ENCODE measurements around the gene TTC33. TPM values are rescaled to one million over a fixed set of nuclear protein-coding genes. Genes with fewer than 3 reads are reported as not detected.

The TTC33 gene
- total RNA-seq = 14.3 TPM
- long read RNA-seq, transcript TTC33-201 (5 exons, 2,612 nt) = major isoform, 38 of 42 reads
- long read RNA-seq, partial matches to known transcripts = 0 of 42 reads
- long read RNA-seq, other reads (novel, unspliced or antisense) = 4 of 42 reads

DNA sequence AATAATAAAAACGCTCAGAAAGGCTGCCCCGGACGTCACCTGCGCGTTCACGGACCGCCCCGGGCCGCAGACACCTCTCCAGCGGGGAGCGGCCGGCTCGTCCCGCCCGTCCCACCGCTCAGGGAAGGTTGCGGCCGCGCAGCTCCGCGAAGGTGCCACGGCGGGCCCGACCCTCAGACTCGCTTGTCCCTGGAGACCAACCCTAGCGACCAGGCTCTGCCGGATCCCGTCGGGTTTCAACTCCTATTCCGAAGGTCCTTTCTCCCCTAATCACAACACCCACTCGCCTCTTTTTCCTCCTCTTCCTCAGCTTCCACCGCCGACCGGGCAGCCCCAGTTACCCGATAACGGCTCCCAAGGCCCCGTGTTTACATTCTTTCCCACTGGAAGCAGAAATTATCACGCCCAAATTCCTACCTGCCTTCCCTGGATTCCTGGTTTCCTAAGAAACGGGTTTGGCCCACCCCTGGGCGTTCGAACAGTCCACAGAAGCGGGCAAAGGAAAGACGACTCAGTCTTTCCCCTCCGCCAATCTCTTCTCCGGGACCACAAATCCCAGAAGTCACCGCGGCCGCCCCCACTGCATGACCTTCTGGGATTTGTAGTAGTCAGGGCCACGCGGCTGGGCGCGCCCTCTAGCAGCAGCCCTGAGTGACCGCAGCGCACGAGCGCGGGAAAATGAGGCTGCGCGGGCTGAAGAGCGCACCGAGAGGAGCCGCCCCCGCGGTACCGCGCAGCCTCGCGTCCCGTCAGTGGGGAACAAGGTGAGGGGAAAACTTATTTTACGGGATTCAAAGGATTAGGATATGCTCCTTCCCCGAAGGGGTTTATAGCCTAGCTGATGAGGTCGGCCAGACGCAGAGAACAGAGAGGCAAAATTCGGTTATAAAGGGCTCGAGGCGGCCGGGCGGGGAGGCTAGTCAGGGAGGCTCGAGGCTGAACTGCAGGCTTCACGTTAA lies at the start of gene TTC33:
TSS of gene TTC33 (minus strand) at position 555 of the 959 bp plus-strand sequence. CDS start 8,943 bp downstream, outside the sequence.
- peak within 1 kb of the TSS; percentile 88 for H3K27ac ChIP-seq (replicated peaks)
- intact Hi-C loops (cut with micrococcal nuclease) = loop anchor here (10.0 kb wide), 1 partner anchor 119 kb away; no protein-coding TSS in a partner anchor
- no peaks in the 10 kb centered on the region for H3K36me3 ChIP-seq
- H3K4me1 ChIP-seq = peaks cover 36% of the 10 kb centered on the region
- peak; percentile 96 for DNase-seq
- no peaks in the 10 kb centered on the region for H3K27me3 ChIP-seq (ENCODE audit: low read depth)
- TF ChIP-seq, protein P1, sequence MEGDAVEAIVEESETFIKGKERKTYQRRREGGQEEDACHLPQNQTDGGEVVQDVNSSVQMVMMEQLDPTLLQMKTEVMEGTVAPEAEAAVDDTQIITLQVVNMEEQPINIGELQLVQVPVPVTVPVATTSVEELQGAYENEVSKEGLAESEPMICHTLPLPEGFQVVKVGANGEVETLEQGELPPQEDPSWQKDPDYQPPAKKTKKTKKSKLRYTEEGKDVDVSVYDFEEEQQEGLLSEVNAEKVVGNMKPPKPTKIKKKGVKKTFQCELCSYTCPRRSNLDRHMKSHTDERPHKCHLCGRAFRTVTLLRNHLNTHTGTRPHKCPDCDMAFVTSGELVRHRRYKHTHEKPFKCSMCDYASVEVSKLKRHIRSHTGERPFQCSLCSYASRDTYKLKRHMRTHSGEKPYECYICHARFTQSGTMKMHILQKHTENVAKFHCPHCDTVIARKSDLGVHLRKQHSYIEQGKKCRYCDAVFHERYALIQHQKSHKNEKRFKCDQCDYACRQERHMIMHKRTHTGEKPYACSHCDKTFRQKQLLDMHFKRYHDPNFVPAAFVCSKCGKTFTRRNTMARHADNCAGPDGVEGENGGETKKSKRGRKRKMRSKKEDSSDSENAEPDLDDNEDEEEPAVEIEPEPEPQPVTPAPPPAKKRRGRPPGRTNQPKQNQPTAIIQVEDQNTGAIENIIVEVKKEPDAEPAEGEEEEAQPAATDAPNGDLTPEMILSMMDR (IDR thresholded peaks at IDR 0.05; ENCODE audit: borderline replicate concordance) = peak; percentile 73
- H3K4me3 ChIP-seq = peak within 1 kb of the TSS; percentile 87
- peaks cover 5% of the 10 kb centered on the region for H3K9me3 ChIP-seq (replicated peaks)

DNA sequence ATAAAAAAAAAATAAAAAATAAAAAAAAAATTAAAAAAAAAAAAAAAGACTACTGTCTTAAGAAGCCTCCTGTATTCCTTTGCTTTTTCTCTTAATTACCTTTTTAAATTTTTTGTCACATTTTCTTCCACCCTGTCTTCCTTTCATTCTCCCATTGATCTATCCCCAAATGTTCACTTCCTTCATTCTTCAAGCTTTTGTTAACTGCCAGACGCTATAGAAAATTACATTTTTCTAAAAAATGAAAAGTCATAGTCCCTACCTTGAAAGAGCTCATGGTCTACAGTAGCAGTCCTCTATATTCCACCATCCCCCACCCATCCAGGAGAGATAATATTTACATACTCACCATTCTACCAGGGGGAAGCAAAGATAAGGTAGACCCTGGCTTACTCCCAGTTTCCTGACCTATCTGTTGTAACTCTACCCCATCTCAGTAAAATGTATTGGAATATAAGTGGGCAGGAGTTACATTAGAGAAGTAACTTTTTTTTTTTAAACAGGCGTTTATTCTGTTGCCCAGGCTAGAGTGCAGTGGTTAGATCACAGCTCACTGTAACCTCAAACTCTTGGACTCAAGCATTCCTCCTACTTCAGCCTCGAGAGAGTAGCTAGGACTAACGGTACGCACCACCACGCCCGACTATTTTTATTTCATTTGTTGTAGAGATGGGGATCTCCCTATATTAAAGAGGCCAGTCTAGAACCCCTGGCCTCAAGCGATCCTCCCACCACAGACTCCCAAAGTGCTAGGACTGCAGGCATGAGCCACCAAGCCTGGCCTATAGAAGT lies 46.2 kb upstream of the TTC33 start:
- Histone ChIP-seq H3K27ac (replicated peaks) (no peak overlapping the region), H3K9me3 (replicated peaks) (no peaks in the 10 kb centered on the region), H3K4me1 (peaks cover 22% of the 10 kb centered on the region), H3K27me3 (ENCODE audit: low read depth) (no peaks in the 10 kb centered on the region), H3K36me3 (no peaks in the 10 kb centered on the region), H3K4me3 (no peak overlapping the region)
- TF ChIP-seq, protein P1 (IDR thresholded peaks at IDR 0.05; ENCODE audit: borderline replicate concordance) = no peak
- DNase-seq = no peak
- intact Hi-C loops (cut with micrococcal nuclease) = no loop called here

DNA sequence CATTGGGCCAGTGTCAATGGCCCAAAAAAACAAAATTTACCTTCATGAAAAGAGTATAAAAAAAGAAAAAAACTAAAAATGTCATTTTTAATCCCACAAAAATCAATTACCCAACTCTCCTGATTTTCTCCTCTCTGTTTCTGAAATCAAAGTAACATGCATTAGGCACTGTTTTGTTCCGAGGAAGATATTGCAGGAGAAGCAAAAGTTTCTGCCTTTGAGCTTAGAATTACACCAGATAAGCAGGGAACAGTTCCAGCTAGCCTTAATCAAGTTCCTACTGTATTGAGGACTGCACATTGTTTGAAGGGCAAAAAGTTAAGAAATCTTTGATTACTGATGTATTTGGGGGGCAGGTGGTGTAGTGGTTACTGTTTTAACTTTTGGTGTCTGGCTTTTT lies 43.5 kb upstream of the TTC33 start:
- TF ChIP-seq, protein P1 (IDR thresholded peaks at IDR 0.05; ENCODE audit: borderline replicate concordance) = no peak
- Histone ChIP-seq H3K27ac (replicated peaks) (peak overlapping the region; percentile 95), H3K4me3 (peak overlapping the region; percentile 98), H3K36me3 (no peaks in the 10 kb centered on the region), H3K9me3 (replicated peaks) (no peaks in the 10 kb centered on the region), H3K27me3 (ENCODE audit: low read depth) (no peaks in the 10 kb centered on the region), H3K4me1 (peaks cover 46% of the 10 kb centered on the region)
- intact Hi-C loops (cut with micrococcal nuclease) = no loop called here
- DNase-seq = no peak

GRCh38 chr5:40798801-40799210 lies 43.0 kb upstream of the TTC33 start:
- intact Hi-C loops (cut with micrococcal nuclease) = no loop called here
- TF ChIP-seq, protein P1 (IDR thresholded peaks at IDR 0.05; ENCODE audit: borderline replicate concordance) = no peak
- H3K27me3 ChIP-seq (ENCODE audit: low read depth) = no peaks in the 10 kb centered on the region

More at GRCh38 chr5:40798801-40799210, 43.0 kb upstream of the TTC33 start:
- Histone ChIP-seq H3K4me3 (peak overlapping the region; percentile 98), H3K36me3 (no peaks in the 10 kb centered on the region), H3K4me1 (peaks cover 49% of the 10 kb centered on the region), H3K9me3 (replicated peaks) (no peaks in the 10 kb centered on the region), H3K27ac (replicated peaks) (peak overlapping the region; percentile 95)
- no peak for DNase-seq
